ENCODE results near the gene NCOA7.

Gene NCOA7

DNA sequence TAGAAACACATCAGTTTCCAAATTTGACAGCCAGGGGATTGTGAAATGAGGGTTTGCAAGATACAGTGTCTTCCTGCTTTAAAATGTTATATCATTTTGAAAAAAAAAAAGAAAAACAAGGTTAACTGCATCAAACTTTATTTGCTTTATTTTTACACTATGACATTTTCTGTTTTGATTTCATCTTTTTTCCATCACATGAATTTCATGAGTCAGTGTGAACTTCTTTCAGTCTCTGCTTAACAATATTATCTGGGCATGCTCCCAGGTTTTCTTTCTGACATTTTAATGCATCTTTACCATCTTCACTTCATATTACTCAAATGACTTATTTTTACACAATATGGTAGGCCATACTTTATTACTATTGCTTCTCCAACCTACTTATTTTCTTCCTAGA is 1.9 kb downstream of the NCOA7 start:
- H3K36me3 ChIP-seq (replicated peaks; ENCODE audit: insufficient read depth, low read length): no peaks in the 10 kb centered on the region
- peaks cover 26% of the 10 kb centered on the region for H3K4me1 ChIP-seq (ENCODE audit: low read length)
- H3K27me3 ChIP-seq (replicated peaks; ENCODE audit: insufficient read depth, low read length): no peaks in the 10 kb centered on the region
- 0 out of 2 replicates have a peak, but pooled peaks cover 9% of the 10 kb centered on the region for H3K79me2 ChIP-seq (ENCODE audit: low read length)
- H3K4me3 ChIP-seq (ENCODE audit: low read length): no peak overlapping the region
- H2AFZ ChIP-seq (ENCODE audit: low read length): no peak overlapping the region
- TF ChIP-seq, protein P1, sequence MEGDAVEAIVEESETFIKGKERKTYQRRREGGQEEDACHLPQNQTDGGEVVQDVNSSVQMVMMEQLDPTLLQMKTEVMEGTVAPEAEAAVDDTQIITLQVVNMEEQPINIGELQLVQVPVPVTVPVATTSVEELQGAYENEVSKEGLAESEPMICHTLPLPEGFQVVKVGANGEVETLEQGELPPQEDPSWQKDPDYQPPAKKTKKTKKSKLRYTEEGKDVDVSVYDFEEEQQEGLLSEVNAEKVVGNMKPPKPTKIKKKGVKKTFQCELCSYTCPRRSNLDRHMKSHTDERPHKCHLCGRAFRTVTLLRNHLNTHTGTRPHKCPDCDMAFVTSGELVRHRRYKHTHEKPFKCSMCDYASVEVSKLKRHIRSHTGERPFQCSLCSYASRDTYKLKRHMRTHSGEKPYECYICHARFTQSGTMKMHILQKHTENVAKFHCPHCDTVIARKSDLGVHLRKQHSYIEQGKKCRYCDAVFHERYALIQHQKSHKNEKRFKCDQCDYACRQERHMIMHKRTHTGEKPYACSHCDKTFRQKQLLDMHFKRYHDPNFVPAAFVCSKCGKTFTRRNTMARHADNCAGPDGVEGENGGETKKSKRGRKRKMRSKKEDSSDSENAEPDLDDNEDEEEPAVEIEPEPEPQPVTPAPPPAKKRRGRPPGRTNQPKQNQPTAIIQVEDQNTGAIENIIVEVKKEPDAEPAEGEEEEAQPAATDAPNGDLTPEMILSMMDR (IDR thresholded peaks at IDR 0.05; ENCODE audit: low read length): no peak
- TF ChIP-seq EZH2phosphoT487 (IDR thresholded peaks at IDR 0.05; ENCODE audit: low read length): no peak
- TF ChIP-seq EZH2 (optimal IDR thresholded peaks at IDR 0.05; ENCODE audit: low read depth, low read length): no peak
- DNase-seq: no peak
- no peaks in the 10 kb centered on the region for H3K9me3 ChIP-seq (replicated peaks; ENCODE audit: insufficient read depth, low read length)
- no peaks in the 10 kb centered on the region for H3K9me2 ChIP-seq (replicated peaks; ENCODE audit: insufficient read depth, low read length)
- H4K20me1 ChIP-seq (ENCODE audit: insufficient read depth, low read length): no peaks in the 10 kb centered on the region
- H3K4me2 ChIP-seq (ENCODE audit: low read depth, low read length): no peak overlapping the region
- H3K9ac ChIP-seq (ENCODE audit: low read length): no peak overlapping the region
- no peak overlapping the region for H3K27ac ChIP-seq (ENCODE audit: low read length)
- H3F3A ChIP-seq (ENCODE audit: insufficient read depth, low read length): peaks cover 25% of the 10 kb centered on the region

DNA sequence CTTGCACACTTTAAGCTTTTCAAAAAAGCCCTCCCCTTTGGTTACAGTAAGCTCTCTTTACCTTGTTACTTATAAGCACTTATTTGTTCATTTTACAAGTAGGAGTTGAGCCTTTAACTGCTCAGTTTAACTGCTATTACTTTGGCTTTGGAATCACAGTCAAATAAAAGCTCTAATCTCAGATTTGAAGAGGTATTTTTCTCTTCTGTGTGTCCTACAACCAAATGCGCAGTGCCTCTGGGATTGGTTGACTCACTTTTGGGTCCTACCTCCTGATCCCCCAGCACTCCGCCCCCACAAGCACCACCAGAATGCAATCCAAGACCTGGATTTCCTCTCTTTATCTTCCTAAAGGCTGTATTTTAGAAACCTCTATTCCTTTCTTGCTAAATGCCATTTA is 2.5 kb downstream of the NCOA7 start:
- Histone ChIP-seq H4K20me1 (ENCODE audit: insufficient read depth, low read length) (no peaks in the 10 kb centered on the region), H3K9me2 (replicated peaks; ENCODE audit: insufficient read depth, low read length) (no peaks in the 10 kb centered on the region), H3K4me1 (ENCODE audit: low read length) (peaks cover 32% of the 10 kb centered on the region), H3K27me3 (replicated peaks; ENCODE audit: insufficient read depth, low read length) (no peaks in the 10 kb centered on the region), H3K9me3 (replicated peaks; ENCODE audit: insufficient read depth, low read length) (no peaks in the 10 kb centered on the region), H3K4me2 (ENCODE audit: low read depth, low read length) (no peak overlapping the region), H3K9ac (ENCODE audit: low read length) (no peak overlapping the region), H2AFZ (ENCODE audit: low read length) (no peak overlapping the region), H3K27ac (ENCODE audit: low read length) (no peak overlapping the region), H3F3A (ENCODE audit: insufficient read depth, low read length) (peaks cover 25% of the 10 kb centered on the region), H3K36me3 (replicated peaks; ENCODE audit: insufficient read depth, low read length) (no peaks in the 10 kb centered on the region), H3K79me2 (ENCODE audit: low read length) (0 out of 2 replicates have a peak, but pooled peaks cover 9% of the 10 kb centered on the region), H3K4me3 (ENCODE audit: low read length) (no peak overlapping the region)
- TF ChIP-seq EZH2 (optimal IDR thresholded peaks at IDR 0.05; ENCODE audit: low read depth, low read length): no peak
- no peak for TF ChIP-seq EZH2phosphoT487 (IDR thresholded peaks at IDR 0.05; ENCODE audit: low read length)
- DNase-seq: no peak

GRCh38 chr6:125793863-125794262 is 3.1 kb downstream of the NCOA7 start:
- H3F3A ChIP-seq (ENCODE audit: insufficient read depth, low read length): peaks cover 23% of the 10 kb centered on the region
- no peak overlapping the region for H3K9ac ChIP-seq (ENCODE audit: low read length)
- H3K27ac ChIP-seq (ENCODE audit: low read length): no peak overlapping the region
- H3K9me2 ChIP-seq (replicated peaks; ENCODE audit: insufficient read depth, low read length): no peaks in the 10 kb centered on the region
- H3K4me2 ChIP-seq (ENCODE audit: low read depth, low read length): no peak overlapping the region
- no peak for TF ChIP-seq EZH2 (optimal IDR thresholded peaks at IDR 0.05; ENCODE audit: low read depth, low read length)
- no peak for TF ChIP-seq EZH2phosphoT487 (IDR thresholded peaks at IDR 0.05; ENCODE audit: low read length)
- TF ChIP-seq, protein P1 (IDR thresholded peaks at IDR 0.05; ENCODE audit: low read length): no peak
- H2AFZ ChIP-seq (ENCODE audit: low read length): no peak overlapping the region
- H3K4me3 ChIP-seq (ENCODE audit: low read length): no peak overlapping the region
- 0 out of 2 replicates have a peak, but pooled peaks cover 9% of the 10 kb centered on the region for H3K79me2 ChIP-seq (ENCODE audit: low read length)
- DNase-seq: no peak
- no peaks in the 10 kb centered on the region for H3K27me3 ChIP-seq (replicated peaks; ENCODE audit: insufficient read depth, low read length)
- H3K9me3 ChIP-seq (replicated peaks; ENCODE audit: insufficient read depth, low read length): no peaks in the 10 kb centered on the region
- no peaks in the 10 kb centered on the region for H4K20me1 ChIP-seq (ENCODE audit: insufficient read depth, low read length)
- no peaks in the 10 kb centered on the region for H3K36me3 ChIP-seq (replicated peaks; ENCODE audit: insufficient read depth, low read length)
- peaks cover 34% of the 10 kb centered on the region for H3K4me1 ChIP-seq (ENCODE audit: low read length)

DNA sequence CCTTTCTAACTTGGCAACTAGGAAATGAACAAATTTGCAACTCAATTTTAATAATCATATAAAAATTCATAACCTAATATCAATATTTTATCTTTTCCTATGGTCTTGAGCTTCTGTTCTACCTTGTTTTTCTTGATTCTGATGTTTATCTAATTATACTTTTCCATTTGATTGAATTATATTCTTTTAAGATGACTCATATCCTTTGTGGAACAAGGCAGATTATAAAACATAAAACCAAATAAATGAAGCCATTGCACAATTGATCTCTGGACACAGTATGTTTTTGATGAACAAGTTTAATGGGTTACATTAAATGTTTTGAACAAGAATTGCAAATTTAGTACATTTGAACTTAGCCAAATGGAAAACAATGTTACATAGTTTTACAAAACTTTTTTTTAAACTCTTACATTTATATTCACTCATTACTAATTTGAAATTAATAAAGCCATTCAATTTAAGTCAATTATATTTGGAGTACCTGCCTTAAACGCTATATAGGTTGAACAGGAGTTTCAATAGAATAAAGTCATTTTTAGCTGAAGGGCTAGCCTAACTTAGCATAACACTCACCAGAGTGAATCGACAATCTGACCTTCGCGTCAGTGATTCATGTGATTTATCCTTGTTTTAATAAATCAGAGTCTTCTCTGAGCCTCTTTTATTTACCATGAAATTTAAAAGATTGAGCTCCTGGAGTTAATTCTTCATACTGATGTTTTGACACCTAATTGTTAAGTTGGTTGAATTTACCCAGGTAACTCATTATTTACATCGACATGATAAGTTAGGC is 3.8 kb downstream of the NCOA7 start:
- peaks cover 32% of the 10 kb centered on the region for H3K4me1 ChIP-seq (ENCODE audit: low read length)
- no peaks in the 10 kb centered on the region for H3K27me3 ChIP-seq (replicated peaks; ENCODE audit: insufficient read depth, low read length)
- H2AFZ ChIP-seq (ENCODE audit: low read length): no peak overlapping the region
- DNase-seq: no peak
- no peak overlapping the region for H3K9ac ChIP-seq (ENCODE audit: low read length)
- peaks cover 16% of the 10 kb centered on the region for H3F3A ChIP-seq (ENCODE audit: insufficient read depth, low read length)
- TF ChIP-seq EZH2 (optimal IDR thresholded peaks at IDR 0.05; ENCODE audit: low read depth, low read length) (no peak), EZH2phosphoT487 (IDR thresholded peaks at IDR 0.05; ENCODE audit: low read length) (no peak)
- TF ChIP-seq, protein P1 (IDR thresholded peaks at IDR 0.05; ENCODE audit: low read length): no peak
- no peaks in the 10 kb centered on the region for H3K9me3 ChIP-seq (replicated peaks; ENCODE audit: insufficient read depth, low read length)
- no peaks in the 10 kb centered on the region for H4K20me1 ChIP-seq (ENCODE audit: insufficient read depth, low read length)
- H3K4me2 ChIP-seq (ENCODE audit: low read depth, low read length): no peak overlapping the region
- no peak overlapping the region for H3K27ac ChIP-seq (ENCODE audit: low read length)
- no peak overlapping the region for H3K4me3 ChIP-seq (ENCODE audit: low read length)
- H3K79me2 ChIP-seq (ENCODE audit: low read length): 0 out of 2 replicates have a peak, but pooled peaks cover 9% of the 10 kb centered on the region
- H3K36me3 ChIP-seq (replicated peaks; ENCODE audit: insufficient read depth, low read length): no peaks in the 10 kb centered on the region
- no peaks in the 10 kb centered on the region for H3K9me2 ChIP-seq (replicated peaks; ENCODE audit: insufficient read depth, low read length)

All from MM.1S (cell line).